Parathyroid adenoma (tissue), 2 donors: ENCODE results near the gene SLX9.

Source experiments
- H2AFZ ChIP-seq: fragments of 300-600 bp; sonication (generic); one replicate; pipeline ENCODE4 v1.7.0; 2017; ENCODE audit warnings: antibody characterized with exemption, mild to moderate bottlenecking
- H3K27ac ChIP-seq: fragments of 300-600 bp; sonication (generic); one replicate; pipeline ENCODE4 v1.7.0; 2017
- H3K27me3 ChIP-seq: fragments of 300-600 bp; sonication (generic); one replicate; pipeline ENCODE4 v1.7.0; 2017; ENCODE audit warnings: low read length; ENCODE audit not compliant: control insufficient read depth, insufficient read depth
- H3K36me3 ChIP-seq: fragments of 300-600 bp; sonication (generic); one replicate; pipeline ENCODE4 v1.7.0; 2017; ENCODE audit warnings: low read length; ENCODE audit not compliant: control insufficient read depth, insufficient read depth
- H3K4me1 ChIP-seq: fragments of 300-600 bp; sonication (generic); one replicate; pipeline ENCODE4 v1.7.0; 2017; ENCODE audit warnings: control low read depth
- H3K4me2 ChIP-seq: fragments of 300-600 bp; sonication (generic); one replicate; pipeline ENCODE4 v1.7.0; 2017; ENCODE audit warnings: low read length
- H3K4me3 ChIP-seq: fragments of 300-600 bp; sonication (generic); one replicate; pipeline ENCODE4 v1.7.0; 2017; ENCODE audit warnings: low read depth, low read length
- H3K79me2 ChIP-seq: fragments of 300-600 bp; sonication (generic); one replicate; pipeline ENCODE4 v1.7.0; 2017; ENCODE audit warnings: control low read depth
- H3K9ac ChIP-seq: fragments of 300-600 bp; sonication (generic); one replicate; pipeline ENCODE4 v1.7.0; 2017; ENCODE audit warnings: mild to moderate bottlenecking
- H3K9me3 ChIP-seq: fragments of 300-600 bp; sonication (generic); one replicate; pipeline ENCODE4 v1.7.0; 2017; ENCODE audit warnings: low read length; ENCODE audit not compliant: control insufficient read depth
- TF ChIP-seq, protein P1 (sequence below): fragments of 300-600 bp; sonication (generic); IDR thresholded peaks from one replicate; pipeline ENCODE4 v1.7.0; 2017; ENCODE audit warnings: antibody characterized with exemption, mild to moderate bottlenecking
- donor health status: primary hyperparathyroidism.

SLX9 gene

DNA sequence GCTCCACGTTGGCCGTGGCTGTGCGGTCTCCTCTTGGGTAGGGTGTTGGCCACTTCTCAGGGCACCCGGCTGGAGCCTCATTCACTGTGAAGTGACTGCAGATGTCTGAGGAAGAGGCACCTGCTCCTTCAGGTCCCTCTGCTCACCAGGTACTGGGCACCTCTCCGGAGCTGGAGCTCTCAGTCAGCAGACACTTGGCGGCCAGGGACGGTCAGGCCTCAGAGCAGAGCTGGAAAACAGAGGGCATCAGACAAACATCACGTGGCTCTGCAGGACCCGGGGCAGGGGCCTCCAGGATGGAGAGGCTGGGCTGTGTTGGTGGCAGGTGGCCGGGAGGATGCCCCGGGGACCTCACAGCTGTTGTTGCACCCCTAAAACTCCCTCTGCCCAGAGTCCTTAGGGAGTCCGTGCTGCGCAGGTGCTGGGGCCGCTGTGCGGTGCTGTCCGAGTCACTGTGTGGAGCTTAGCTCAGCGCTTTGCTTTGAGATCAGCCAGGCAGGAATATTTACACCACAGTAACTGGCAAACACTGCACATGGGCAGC is 59.7 kb downstream of the SLX9 start:
- Histone ChIP-seq H3K9ac (no peak overlapping the region), H2AFZ (no peak overlapping the region), H3K4me1 (no peaks in the 10 kb centered on the region), H3K4me2 (no peak overlapping the region), H3K27ac (no peak overlapping the region), H3K27me3 (no peaks in the 10 kb centered on the region), H3K79me2 (no peaks in the 10 kb centered on the region), H3K36me3 (no peaks in the 10 kb centered on the region), H3K4me3 (no peak overlapping the region), H3K9me3 (no peaks in the 10 kb centered on the region)
- TF ChIP-seq, protein P1, sequence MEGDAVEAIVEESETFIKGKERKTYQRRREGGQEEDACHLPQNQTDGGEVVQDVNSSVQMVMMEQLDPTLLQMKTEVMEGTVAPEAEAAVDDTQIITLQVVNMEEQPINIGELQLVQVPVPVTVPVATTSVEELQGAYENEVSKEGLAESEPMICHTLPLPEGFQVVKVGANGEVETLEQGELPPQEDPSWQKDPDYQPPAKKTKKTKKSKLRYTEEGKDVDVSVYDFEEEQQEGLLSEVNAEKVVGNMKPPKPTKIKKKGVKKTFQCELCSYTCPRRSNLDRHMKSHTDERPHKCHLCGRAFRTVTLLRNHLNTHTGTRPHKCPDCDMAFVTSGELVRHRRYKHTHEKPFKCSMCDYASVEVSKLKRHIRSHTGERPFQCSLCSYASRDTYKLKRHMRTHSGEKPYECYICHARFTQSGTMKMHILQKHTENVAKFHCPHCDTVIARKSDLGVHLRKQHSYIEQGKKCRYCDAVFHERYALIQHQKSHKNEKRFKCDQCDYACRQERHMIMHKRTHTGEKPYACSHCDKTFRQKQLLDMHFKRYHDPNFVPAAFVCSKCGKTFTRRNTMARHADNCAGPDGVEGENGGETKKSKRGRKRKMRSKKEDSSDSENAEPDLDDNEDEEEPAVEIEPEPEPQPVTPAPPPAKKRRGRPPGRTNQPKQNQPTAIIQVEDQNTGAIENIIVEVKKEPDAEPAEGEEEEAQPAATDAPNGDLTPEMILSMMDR = no peak

DNA sequence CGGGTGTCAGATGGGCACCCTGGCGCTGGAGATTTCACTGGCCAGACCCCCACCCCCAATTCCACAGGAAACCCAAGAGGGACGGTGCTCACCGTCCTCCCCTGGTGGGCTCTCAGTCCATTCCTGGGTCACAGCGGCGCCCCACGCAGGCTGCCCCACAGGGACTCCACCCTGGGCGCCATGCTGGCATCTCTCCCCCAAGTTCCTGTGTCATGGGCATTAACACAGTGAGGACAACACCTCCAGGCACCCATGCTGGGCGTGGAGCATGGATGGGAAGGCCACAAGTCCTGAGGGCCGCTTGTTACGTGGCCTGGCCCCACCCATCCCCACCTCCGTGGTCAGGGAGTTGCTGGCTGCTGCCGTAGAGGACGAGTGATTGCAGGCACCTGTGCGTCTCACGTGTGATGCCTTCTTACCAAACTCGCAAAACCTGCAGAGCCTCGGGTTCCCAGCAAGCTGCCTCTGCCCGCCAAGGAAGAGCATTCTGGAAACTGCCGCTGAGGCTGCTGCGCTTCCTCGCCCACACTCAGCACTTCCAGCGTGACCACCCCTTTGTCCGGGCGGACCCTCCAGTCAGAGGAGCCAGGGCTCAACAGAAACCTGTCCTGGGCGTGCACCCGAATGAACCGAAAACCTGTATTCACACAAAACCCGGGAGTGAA is 60.3 kb downstream of the SLX9 start:
- Histone ChIP-seq H3K4me1 (no peaks in the 10 kb centered on the region), H3K27ac (no peak overlapping the region)

DNA sequence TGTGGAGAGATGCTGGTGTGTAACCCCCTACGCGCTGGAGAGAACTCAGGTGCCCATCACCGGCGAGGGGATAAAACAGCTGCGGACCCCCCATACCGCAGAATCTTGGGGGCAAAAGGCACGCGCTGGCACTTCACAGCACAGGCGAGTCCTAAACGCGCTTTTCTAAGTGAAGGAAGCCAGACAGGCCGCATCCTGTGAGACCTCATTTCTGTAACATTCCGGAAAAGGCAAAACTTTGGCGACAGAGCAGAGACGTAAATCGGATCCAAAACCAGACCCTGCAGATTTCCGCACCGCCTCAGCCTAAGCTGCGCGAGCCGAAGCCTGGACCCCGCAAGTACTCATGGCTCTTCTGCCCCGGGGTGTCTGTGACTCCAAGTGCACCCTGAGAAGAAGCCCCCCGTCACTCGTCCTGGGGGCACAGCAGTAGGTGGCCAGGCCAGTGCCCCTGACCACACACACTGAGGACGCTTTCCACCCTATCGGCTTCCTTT is 60.9 kb downstream of the SLX9 start:
- no peak overlapping the region for H3K9ac ChIP-seq
- no peak overlapping the region for H3K27ac ChIP-seq

More for the DNA sequence above, 60.3 kb downstream of the SLX9 start:
- no peak overlapping the region for H2AFZ ChIP-seq
- no peaks in the 10 kb centered on the region for H3K27me3 ChIP-seq
- no peaks in the 10 kb centered on the region for H3K9me3 ChIP-seq
- H3K36me3 ChIP-seq = no peaks in the 10 kb centered on the region
- H3K4me3 ChIP-seq = no peak overlapping the region
- TF ChIP-seq, protein P1 = no peak
- H3K79me2 ChIP-seq = no peaks in the 10 kb centered on the region
- no peak overlapping the region for H3K4me2 ChIP-seq
- H3K9ac ChIP-seq = no peak overlapping the region

DNA sequence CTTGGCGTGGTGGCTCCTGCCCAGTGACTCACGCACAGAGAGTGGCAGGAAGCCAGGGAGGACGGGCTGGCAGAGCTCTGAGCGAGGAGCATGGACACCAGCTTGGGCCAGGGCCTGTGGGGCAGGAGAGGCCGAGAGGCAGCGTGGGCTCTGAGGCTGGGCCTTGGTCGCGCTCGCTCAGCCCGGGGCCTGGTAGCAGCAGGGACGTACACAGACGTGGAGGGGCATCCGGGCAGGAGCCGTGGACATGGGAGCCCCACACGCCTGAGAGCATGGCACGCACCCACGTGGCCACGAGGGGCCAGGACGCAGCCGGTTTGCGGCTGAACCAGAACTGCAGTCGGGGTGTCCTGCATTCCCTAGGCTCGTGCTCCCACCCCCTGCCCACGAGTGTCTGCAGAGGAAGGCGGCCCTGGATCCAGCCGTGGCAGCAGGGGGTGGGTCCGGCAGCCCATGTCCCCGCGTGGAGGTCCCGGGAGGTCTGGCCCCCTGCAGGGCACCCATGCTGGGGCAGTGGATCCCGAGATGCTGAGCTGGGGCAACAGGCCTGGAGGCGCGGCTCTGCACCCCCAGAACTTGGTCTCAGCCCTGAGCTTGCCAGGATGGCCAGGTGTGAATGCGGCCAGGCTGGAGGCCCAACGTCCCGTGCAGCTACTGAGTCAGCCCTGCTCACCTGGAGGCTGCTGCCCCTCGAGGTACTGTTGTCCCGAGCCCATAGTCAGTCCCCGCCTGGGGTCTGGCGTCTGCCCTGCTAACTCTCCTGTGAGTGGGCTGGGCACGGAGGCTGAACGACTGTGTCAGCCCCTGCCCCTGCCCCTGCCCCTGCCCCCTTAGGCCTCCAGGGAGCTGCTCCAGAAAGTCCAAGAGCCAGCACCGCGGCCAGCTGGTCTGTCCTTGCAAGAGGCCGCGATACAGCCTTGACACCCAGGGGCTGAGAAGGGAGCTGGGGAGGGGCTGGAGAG is 61.6 kb downstream of the SLX9 start:
- H3K27ac ChIP-seq = no peak overlapping the region
- TF ChIP-seq, protein P1 = no peak

More for the DNA sequence above, 60.9 kb downstream of the SLX9 start:
- Histone ChIP-seq H3K79me2 (no peaks in the 10 kb centered on the region), H3K36me3 (no peaks in the 10 kb centered on the region), H3K27me3 (no peaks in the 10 kb centered on the region), H3K4me3 (no peak overlapping the region), H3K4me1 (no peaks in the 10 kb centered on the region), H3K4me2 (no peak overlapping the region), H2AFZ (no peak overlapping the region), H3K9me3 (no peaks in the 10 kb centered on the region)
- TF ChIP-seq, protein P1 = no peak

More for the DNA sequence above, 61.6 kb downstream of the SLX9 start:
- no peak overlapping the region for H2AFZ ChIP-seq
- H3K36me3 ChIP-seq = no peaks in the 10 kb centered on the region
- H3K4me2 ChIP-seq = no peak overlapping the region
- H3K9ac ChIP-seq = no peak overlapping the region
- H3K79me2 ChIP-seq = no peaks in the 10 kb centered on the region
- H3K9me3 ChIP-seq = no peaks in the 10 kb centered on the region
- no peak overlapping the region for H3K4me3 ChIP-seq
- H3K27me3 ChIP-seq = no peaks in the 10 kb centered on the region
- H3K4me1 ChIP-seq = no peaks in the 10 kb centered on the region
